Activated T-helper 17 cell treated with anti-CD3 and anti-CD28 coated beads, Interleukin-2, amount 50 U/mL, for 72 hours (primary cell): ENCODE results near the gene NAP1L1. TPM values are rescaled to one million over a fixed set of nuclear protein-coding genes. Genes with fewer than 3 reads are reported as not detected.

Source experiments
- total RNA-seq, 2 donors: library from RNA; stranded (reverse); gene quantifications; one replicate each; pipeline ENCODE4 v1.2.3, GENCODE V29; 2022

Gene NAP1L1
- total RNA-seq, 2 donors from 2014 or later = 715 to 937 TPM

Other genes with a start within 250 kb of the NAP1L1 start
- 10 to 100 TPM; 23.3 to 51.9 TPM for gene PHLDA1, start 52.9 kb downstream of the NAP1L1 start, total RNA-seq